Neural cell (in vitro differentiated cells): ENCODE measurements around the gene ATP1B1. TPM values are rescaled to one million over a fixed set of nuclear protein-coding genes. Genes with fewer than 3 reads are reported as not detected.

ENCODE experiments used
- H2AFZ ChIP-seq: fragments of 200-600, 300-800 bp; sonication (generic), shearing (Covaris generic); 2 replicates; pipeline ENCODE4 v1.6.0; 2014; ENCODE audit warnings: low read depth, mild to moderate bottlenecking, antibody characterized with exemption, low read length, moderate library complexity
- H3F3A ChIP-seq: fragments of 200-600 bp; shearing (Covaris generic); 2 replicates; pipeline ENCODE4 v1.6.1; 2016; ENCODE audit warnings: mild to moderate bottlenecking, moderate library complexity, mixed read lengths, antibody characterized with exemption, low read length; ENCODE audit not compliant: insufficient read depth, poor library complexity, severe bottlenecking
- H3K27ac ChIP-seq: fragments of 200-600, 300-800 bp; sonication (generic), shearing (Covaris generic); 2 replicates; pipeline ENCODE4 v1.5.1; 2014; ENCODE audit warnings: mild to moderate bottlenecking, low read length, moderate library complexity
- H3K27me3 ChIP-seq: fragments of 300-800, 200-600 bp; sonication (generic), shearing (Covaris generic); 2 replicates; pipeline ENCODE4 v1.6.0; 2014; ENCODE audit warnings: mild to moderate bottlenecking, low read depth, low read length, moderate library complexity; ENCODE audit not compliant: insufficient read depth
- H3K36me3 ChIP-seq: fragments of 300-800, 200-600 bp; sonication (generic), shearing (Covaris generic); 2 replicates; pipeline ENCODE4 v1.5.1; 2014; ENCODE audit warnings: mild to moderate bottlenecking, antibody characterized with exemption, low read length, moderate library complexity; ENCODE audit not compliant: insufficient read depth
- H3K4me2 ChIP-seq: fragments of 300-800, 200-600 bp; sonication (generic), shearing (Covaris generic); 2 replicates; pipeline ENCODE4 v1.6.0; 2014; ENCODE audit warnings: mild to moderate bottlenecking, low read length
- H3K4me3 ChIP-seq: fragments of 300-800, 200-600 bp; sonication (generic), shearing (Covaris generic); 2 replicates; pipeline ENCODE4 v1.5.1; 2014; ENCODE audit warnings: mild to moderate bottlenecking, low read length, moderate library complexity
- H3K79me2 ChIP-seq: fragments of 200-600 bp; shearing (Covaris generic); replicated peaks from 2 replicates; pipeline ENCODE4 v1.6.0; 2014; ENCODE audit warnings: mild to moderate bottlenecking, low read length, moderate library complexity; ENCODE audit not compliant: insufficient read depth
- H3K9ac ChIP-seq: fragments of 300-800, 200-600 bp; sonication (generic), shearing (Covaris generic); 2 replicates; pipeline ENCODE4 v1.6.1; 2016; ENCODE audit warnings: mild to moderate bottlenecking, low read length, mixed read lengths
- H3K9me2 ChIP-seq: fragments of 200-600 bp; shearing (Covaris generic); 2 replicates; pipeline ENCODE4 v1.6.1; 2016; ENCODE audit warnings: mild to moderate bottlenecking, low read length, mixed read lengths; ENCODE audit not compliant: insufficient read depth
- H3K9me3 ChIP-seq: fragments of 200-600, 300-800 bp; sonication (generic), shearing (Covaris generic); 2 replicates; pipeline ENCODE4 v1.6.1; 2016; ENCODE audit warnings: mild to moderate bottlenecking, mixed run types, low read length, moderate library complexity, mixed read lengths
- H4K20me1 ChIP-seq: fragments of 200-600 bp; shearing (Covaris generic); 2 replicates; pipeline ENCODE4 v1.6.1; 2016; ENCODE audit warnings: mild to moderate bottlenecking, mixed run types; ENCODE audit not compliant: insufficient read depth
- EP300 ChIP-seq: fragments of 450-650 bp; conservative IDR thresholded peaks from 2 replicates; pipeline ENCODE4 v1.6.1; 2014; ENCODE audit warnings: antibody characterized with exemption, mild to moderate bottlenecking, moderate library complexity; ENCODE audit not compliant: poor library complexity, severe bottlenecking
- EZH2 ChIP-seq: fragments of 200-600, 300-800 bp; shearing (Covaris generic), sonication (generic); IDR thresholded peaks from 2 replicates; pipeline ENCODE4 v1.6.1; 2014; ENCODE audit warnings: antibody characterized with exemption, low read length, borderline replicate concordance, mild to moderate bottlenecking; ENCODE audit not compliant: insufficient read depth, poor library complexity, severe bottlenecking
- MXI1 ChIP-seq: fragments of 450-650 bp; conservative IDR thresholded peaks from 2 replicates; pipeline ENCODE4 v1.6.1; 2014; ENCODE audit warnings: antibody characterized with exemption, mild to moderate bottlenecking; ENCODE audit not compliant: poor library complexity, severe bottlenecking
- POLR2AphosphoS5 ChIP-seq: IDR thresholded peaks from 2 replicates; pipeline ENCODE4 v1.6.1; 2012
- RAD21 ChIP-seq: fragments of 450-650 bp; conservative IDR thresholded peaks from 2 replicates; pipeline ENCODE4 v1.6.1; 2014; ENCODE audit warnings: antibody characterized with exemption, mild to moderate bottlenecking, moderate library complexity
- SMC3 ChIP-seq: fragments of 450-650 bp; conservative IDR thresholded peaks from 2 replicates; pipeline ENCODE4 v1.6.1; 2014; ENCODE audit warnings: antibody characterized with exemption, mild to moderate bottlenecking, moderate library complexity; ENCODE audit not compliant: poor library complexity
- TAF1 ChIP-seq: IDR thresholded peaks from 2 replicates; pipeline ENCODE4 v1.6.1; 2012; ENCODE audit warnings: low read depth
- polyA plus RNA-seq: library from polyadenylated mRNA; depleted of rRNA; stranded (reverse); fragments of >200 nt; gene quantifications from 2 replicates; pipeline ENCODE4 v1.2.3, GENCODE V29; 2014
- TF ChIP-seq, protein P1 (sequence below): IDR thresholded peaks from 2 replicates; pipeline ENCODE4 v1.6.1; 2012; ENCODE audit warnings: borderline replicate concordance
- TF ChIP-seq, protein P2 (sequence below): fragments of 450-650 bp; IDR thresholded peaks from 2 replicates; pipeline ENCODE4 v1.5.1; 2014; ENCODE audit warnings: antibody characterized with exemption, mild to moderate bottlenecking, moderate library complexity; ENCODE audit not compliant: poor library complexity, severe bottlenecking

ATP1B1 gene
- polyA plus RNA-seq, 1 donor from 2014 or later: 114 TPM

GRCh38 chr1:169148472-169149252 lies 42.2 kb downstream of the ATP1B1 start:
- Histone ChIP-seq H3K4me2 (no peak overlapping the region), H3K4me3 (no peak overlapping the region), H3F3A (no peaks in the 10 kb centered on the region), H3K36me3 (no peaks in the 10 kb centered on the region), H3K27me3 (no peaks in the 10 kb centered on the region), H3K9ac (no peak overlapping the region), H3K9me2 (no peaks in the 10 kb centered on the region), H4K20me1 (no peaks in the 10 kb centered on the region), H3K79me2 (no peaks in the 10 kb centered on the region), H3K9me3 (no peaks in the 10 kb centered on the region), H3K27ac (no peak overlapping the region), H2AFZ (no peak overlapping the region)
- TF ChIP-seq TAF1: no peak
- TF ChIP-seq, protein P1, sequence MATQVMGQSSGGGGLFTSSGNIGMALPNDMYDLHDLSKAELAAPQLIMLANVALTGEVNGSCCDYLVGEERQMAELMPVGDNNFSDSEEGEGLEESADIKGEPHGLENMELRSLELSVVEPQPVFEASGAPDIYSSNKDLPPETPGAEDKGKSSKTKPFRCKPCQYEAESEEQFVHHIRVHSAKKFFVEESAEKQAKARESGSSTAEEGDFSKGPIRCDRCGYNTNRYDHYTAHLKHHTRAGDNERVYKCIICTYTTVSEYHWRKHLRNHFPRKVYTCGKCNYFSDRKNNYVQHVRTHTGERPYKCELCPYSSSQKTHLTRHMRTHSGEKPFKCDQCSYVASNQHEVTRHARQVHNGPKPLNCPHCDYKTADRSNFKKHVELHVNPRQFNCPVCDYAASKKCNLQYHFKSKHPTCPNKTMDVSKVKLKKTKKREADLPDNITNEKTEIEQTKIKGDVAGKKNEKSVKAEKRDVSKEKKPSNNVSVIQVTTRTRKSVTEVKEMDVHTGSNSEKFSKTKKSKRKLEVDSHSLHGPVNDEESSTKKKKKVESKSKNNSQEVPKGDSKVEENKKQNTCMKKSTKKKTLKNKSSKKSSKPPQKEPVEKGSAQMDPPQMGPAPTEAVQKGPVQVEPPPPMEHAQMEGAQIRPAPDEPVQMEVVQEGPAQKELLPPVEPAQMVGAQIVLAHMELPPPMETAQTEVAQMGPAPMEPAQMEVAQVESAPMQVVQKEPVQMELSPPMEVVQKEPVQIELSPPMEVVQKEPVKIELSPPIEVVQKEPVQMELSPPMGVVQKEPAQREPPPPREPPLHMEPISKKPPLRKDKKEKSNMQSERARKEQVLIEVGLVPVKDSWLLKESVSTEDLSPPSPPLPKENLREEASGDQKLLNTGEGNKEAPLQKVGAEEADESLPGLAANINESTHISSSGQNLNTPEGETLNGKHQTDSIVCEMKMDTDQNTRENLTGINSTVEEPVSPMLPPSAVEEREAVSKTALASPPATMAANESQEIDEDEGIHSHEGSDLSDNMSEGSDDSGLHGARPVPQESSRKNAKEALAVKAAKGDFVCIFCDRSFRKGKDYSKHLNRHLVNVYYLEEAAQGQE: no peak
- TF ChIP-seq, protein P2, sequence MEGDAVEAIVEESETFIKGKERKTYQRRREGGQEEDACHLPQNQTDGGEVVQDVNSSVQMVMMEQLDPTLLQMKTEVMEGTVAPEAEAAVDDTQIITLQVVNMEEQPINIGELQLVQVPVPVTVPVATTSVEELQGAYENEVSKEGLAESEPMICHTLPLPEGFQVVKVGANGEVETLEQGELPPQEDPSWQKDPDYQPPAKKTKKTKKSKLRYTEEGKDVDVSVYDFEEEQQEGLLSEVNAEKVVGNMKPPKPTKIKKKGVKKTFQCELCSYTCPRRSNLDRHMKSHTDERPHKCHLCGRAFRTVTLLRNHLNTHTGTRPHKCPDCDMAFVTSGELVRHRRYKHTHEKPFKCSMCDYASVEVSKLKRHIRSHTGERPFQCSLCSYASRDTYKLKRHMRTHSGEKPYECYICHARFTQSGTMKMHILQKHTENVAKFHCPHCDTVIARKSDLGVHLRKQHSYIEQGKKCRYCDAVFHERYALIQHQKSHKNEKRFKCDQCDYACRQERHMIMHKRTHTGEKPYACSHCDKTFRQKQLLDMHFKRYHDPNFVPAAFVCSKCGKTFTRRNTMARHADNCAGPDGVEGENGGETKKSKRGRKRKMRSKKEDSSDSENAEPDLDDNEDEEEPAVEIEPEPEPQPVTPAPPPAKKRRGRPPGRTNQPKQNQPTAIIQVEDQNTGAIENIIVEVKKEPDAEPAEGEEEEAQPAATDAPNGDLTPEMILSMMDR: no peak
- TF ChIP-seq SMC3: no peak
- no peak for TF ChIP-seq EP300
- TF ChIP-seq RAD21: no peak
- no peak for TF ChIP-seq EZH2

DNA sequence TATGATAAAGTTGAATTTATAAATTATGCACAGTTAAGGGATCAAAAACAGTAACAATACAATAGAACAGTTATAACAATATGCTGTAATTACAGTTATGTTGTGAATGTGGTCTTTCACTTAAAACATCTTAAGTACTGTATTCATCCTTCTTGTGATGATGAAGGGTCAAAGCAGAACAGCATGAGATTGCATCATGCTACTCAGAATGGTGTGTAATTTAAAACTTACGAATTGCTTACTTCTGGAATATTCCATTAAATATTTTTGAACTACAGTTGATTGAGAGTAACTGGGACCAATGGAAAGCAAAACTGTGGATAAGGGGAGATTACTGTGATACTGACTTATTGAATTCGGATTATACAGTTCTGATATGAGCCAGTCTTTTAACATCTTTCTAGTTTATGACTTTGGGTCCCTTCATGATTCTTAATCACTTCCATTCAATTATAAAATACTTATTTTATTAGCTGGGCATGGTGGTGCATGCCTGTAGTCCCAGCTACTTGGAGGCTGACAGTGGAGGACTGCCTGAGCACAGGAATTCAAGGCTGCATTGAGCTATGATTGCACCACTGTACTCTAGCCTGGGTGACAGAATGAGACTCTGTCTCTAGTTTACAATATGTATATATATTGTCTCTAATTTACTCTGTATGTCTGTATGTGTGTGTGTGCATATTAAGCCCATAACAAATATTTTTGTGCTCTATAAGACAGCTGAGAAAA lies 43.2 kb downstream of the ATP1B1 start:
- H3K4me3 ChIP-seq: no peak overlapping the region

More for the DNA sequence above, 43.2 kb downstream of the ATP1B1 start:
- H3K9ac ChIP-seq: no peak overlapping the region
- no peak overlapping the region for H2AFZ ChIP-seq
- no peaks in the 10 kb centered on the region for H3K9me2 ChIP-seq
- no peaks in the 10 kb centered on the region for H4K20me1 ChIP-seq
- H3F3A ChIP-seq: no peaks in the 10 kb centered on the region
- no peaks in the 10 kb centered on the region for H3K36me3 ChIP-seq
- no peak overlapping the region for H3K4me2 ChIP-seq
- H3K79me2 ChIP-seq: no peaks in the 10 kb centered on the region
- no peaks in the 10 kb centered on the region for H3K9me3 ChIP-seq
- no peaks in the 10 kb centered on the region for H3K27me3 ChIP-seq
- no peak for TF ChIP-seq SMC3
- TF ChIP-seq, protein P2: no peak
- no peak for TF ChIP-seq POLR2AphosphoS5
- no peak for TF ChIP-seq MXI1
- H3K27ac ChIP-seq: no peak overlapping the region
